Spleen (tissue), 7 donors: ENCODE results near the gene CDH18.

Source experiments
- POLR2A ChIP-seq, 3 donors: fragments of 450-650 bp; IDR thresholded peaks; one replicate each; pipeline ENCODE4 v1.5.1; 2017; ENCODE audit warnings: antibody characterized with exemption in 3 of 3, mild to moderate bottlenecking in 1 of 3
- POLR2AphosphoS5 ChIP-seq, 3 donors: sonication (generic); formaldehyde crosslinking; IDR thresholded peaks; one replicate each; pipeline ENCODE4 v1.5.1; 2017; ENCODE audit warnings: antibody characterized with exemption in 3 of 3
- TF ChIP-seq, protein P1 (sequence below), 11 experiments: fragments of 200-600 bp in 7 of 11; fragments of 450-650 bp in 4 of 11; sonication (generic) in 4 of 11; IDR thresholded peaks in 8 of 11; conservative IDR thresholded peaks in 3 of 11; 1 replicate in 7 of 11; 2 replicates in 4 of 11; pipeline versions ENCODE4 v1.4.0 to v1.8.0; 2016 to 2021; ENCODE audit warnings: antibody characterized with exemption in 11 of 11, inconsistent platforms in 4 of 11, mild to moderate bottlenecking in 1 of 11
- donor health status: DM: no; HTN: no; CAD: no; lungs with moderate emphysema.
- donor health status: DM: no; HTN: no; CAD: no.
- donor health status: DM: no; HTN: no; CAD: no.

DNA sequence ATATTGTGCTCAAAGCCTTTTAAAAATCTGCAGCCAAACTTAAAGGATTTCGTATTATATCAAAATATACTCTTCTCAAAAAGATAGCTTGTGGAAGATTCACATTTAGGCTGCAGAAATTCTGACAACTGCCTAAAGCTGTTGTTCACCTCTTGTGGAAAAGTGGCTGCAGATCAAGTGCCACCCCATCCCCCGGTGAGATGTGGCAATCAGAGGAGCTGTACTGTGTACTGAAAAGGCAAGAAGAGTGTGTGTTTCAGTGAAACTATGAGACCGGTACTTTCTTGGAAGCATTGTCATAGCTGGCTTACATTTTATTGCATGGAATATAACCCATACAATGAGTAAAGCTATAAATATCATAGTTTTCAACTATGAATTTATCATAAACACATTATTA lies 64.3 kb downstream of the CDH18 start:
- TF ChIP-seq, protein P1, sequence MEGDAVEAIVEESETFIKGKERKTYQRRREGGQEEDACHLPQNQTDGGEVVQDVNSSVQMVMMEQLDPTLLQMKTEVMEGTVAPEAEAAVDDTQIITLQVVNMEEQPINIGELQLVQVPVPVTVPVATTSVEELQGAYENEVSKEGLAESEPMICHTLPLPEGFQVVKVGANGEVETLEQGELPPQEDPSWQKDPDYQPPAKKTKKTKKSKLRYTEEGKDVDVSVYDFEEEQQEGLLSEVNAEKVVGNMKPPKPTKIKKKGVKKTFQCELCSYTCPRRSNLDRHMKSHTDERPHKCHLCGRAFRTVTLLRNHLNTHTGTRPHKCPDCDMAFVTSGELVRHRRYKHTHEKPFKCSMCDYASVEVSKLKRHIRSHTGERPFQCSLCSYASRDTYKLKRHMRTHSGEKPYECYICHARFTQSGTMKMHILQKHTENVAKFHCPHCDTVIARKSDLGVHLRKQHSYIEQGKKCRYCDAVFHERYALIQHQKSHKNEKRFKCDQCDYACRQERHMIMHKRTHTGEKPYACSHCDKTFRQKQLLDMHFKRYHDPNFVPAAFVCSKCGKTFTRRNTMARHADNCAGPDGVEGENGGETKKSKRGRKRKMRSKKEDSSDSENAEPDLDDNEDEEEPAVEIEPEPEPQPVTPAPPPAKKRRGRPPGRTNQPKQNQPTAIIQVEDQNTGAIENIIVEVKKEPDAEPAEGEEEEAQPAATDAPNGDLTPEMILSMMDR (IDR thresholded peaks at IDR 0.05 in 8 of 11, conservative IDR thresholded peaks at IDR 0.05 in 3 of 11), result no peak
- TF ChIP-seq POLR2A (IDR thresholded peaks at IDR 0.05), result no peak
- no peak for TF ChIP-seq POLR2AphosphoS5 (IDR thresholded peaks at IDR 0.05)
